SK-N-SH (cell line): ENCODE data around the gene SRRT. TPM values are rescaled to one million over a fixed set of nuclear protein-coding genes. Genes with fewer than 3 reads are reported as not detected.

Source experiments
- CTCF ChIA-PET: fragments of 300-600, 350-600 bp; formaldehyde crosslinking; extraction: SDS; loops from one replicate; lab custom pipeline; 2021; lab: Yijun Ruan, JAX
- POLR2A ChIA-PET: fragments of 350-600 bp; sonication (Branson Sonifier 250); formaldehyde crosslinking; extraction: SDS; loops from one replicate; lab custom pipeline; 2020; ENCODE audit warnings: antibody characterized with exemption, inconsistent platforms; lab: Yijun Ruan, JAX
- DNase-seq: peaks from one replicate; pipeline ENCODE4 v3.0.0; 2012
- H2AFZ ChIP-seq: fragments of 200-600 bp; sonication (generic); 2 replicates; pipeline ENCODE4 v1.8.1; 2016; ENCODE audit warnings: antibody characterized with exemption, mild to moderate bottlenecking, low read depth
- H3F3A ChIP-seq: fragments of 200-600 bp; sonication (generic); replicated peaks from 2 replicates; pipeline ENCODE3; 2016; ENCODE audit warnings: antibody characterized with exemption, mild to moderate bottlenecking; ENCODE audit not compliant: insufficient read depth
- H3K27ac ChIP-seq, 2 experiments: fragments of 200-500 bp in 1 of 2; fragments of 200-600 bp in 1 of 2; sonication (Bioruptor generic) in 1 of 2; sonication (generic), shearing (Covaris generic) in 1 of 2; 2 replicates each; pipeline versions ENCODE4 v1.5.1 to v1.6.1; 2014 to 2016; ENCODE audit warnings: low read depth in 2 of 2, inconsistent platforms in 1 of 2, low read length in 1 of 2, mild to moderate bottlenecking in 1 of 2, mixed read lengths in 1 of 2
- H3K27me3 ChIP-seq: fragments of 200-600 bp; sonication (generic), shearing (Covaris generic); 2 replicates; pipeline ENCODE4 v1.6.1; 2016; ENCODE audit warnings: mixed run types; ENCODE audit not compliant: insufficient read depth
- H3K36me3 ChIP-seq, 2 experiments: fragments of 200-500 bp in 1 of 2; fragments of 200-600 bp in 1 of 2; sonication (Bioruptor generic) in 1 of 2; sonication (generic) in 1 of 2; replicated peaks in 1 of 2; 2 replicates each; pipeline versions ENCODE3 to v1.5.1; 2014 to 2016; ENCODE audit warnings: low read length in 1 of 2, mild to moderate bottlenecking in 1 of 2; ENCODE audit not compliant: insufficient read depth in 2 of 2, control insufficient read depth in 1 of 2
- H3K4me1 ChIP-seq, 2 experiments: fragments of 200-500 bp in 1 of 2; fragments of 200-600 bp in 1 of 2; sonication (Bioruptor generic) in 1 of 2; sonication (generic), shearing (Covaris generic) in 1 of 2; 2 replicates each; pipeline versions ENCODE4 v1.5.1 to v1.6.1; 2014 to 2016; ENCODE audit warnings: low read depth in 1 of 2, low read length in 1 of 2, mixed run types in 1 of 2; ENCODE audit not compliant: insufficient read depth in 2 of 2, control insufficient read depth in 1 of 2
- H3K4me2 ChIP-seq: fragments of 200-600 bp; sonication (generic), shearing (Covaris generic); 2 replicates; pipeline ENCODE4 v1.6.1; 2017; ENCODE audit warnings: mixed run types
- H3K4me3 ChIP-seq, 2 experiments: fragments of 200-500 bp in 1 of 2; fragments of 200-600 bp in 1 of 2; sonication (Bioruptor generic) in 1 of 2; sonication (generic), shearing (Covaris generic) in 1 of 2; 2 replicates each; pipeline versions ENCODE4 v1.5.1 to v1.8.1; 2014 to 2016; ENCODE audit warnings: low read depth in 2 of 2, inconsistent platforms in 1 of 2, low read length in 1 of 2, mild to moderate bottlenecking in 1 of 2, mixed read lengths in 1 of 2, moderate library complexity in 1 of 2
- H3K79me2 ChIP-seq: fragments of 200-600 bp; sonication (generic); 2 replicates; pipeline ENCODE4 v1.8.1; 2017; ENCODE audit warnings: mild to moderate bottlenecking; ENCODE audit not compliant: insufficient read depth
- H3K9ac ChIP-seq: fragments of 200-600 bp; sonication (generic); 2 replicates; pipeline ENCODE4 v1.6.1; 2017; ENCODE audit warnings: mixed run types
- H3K9me2 ChIP-seq: fragments of 200-600 bp; sonication (generic); 2 replicates; pipeline ENCODE4 v1.6.1; 2017; ENCODE audit warnings: mixed run types
- H3K9me3 ChIP-seq: fragments of 200-600 bp; sonication (generic); 2 replicates; pipeline ENCODE4 v1.6.1; 2017; ENCODE audit warnings: mixed run types, mild to moderate bottlenecking, moderate library complexity
- H4K20me1 ChIP-seq: fragments of 200-600 bp; sonication (generic); 2 replicates; pipeline ENCODE4 v1.6.1; 2017; ENCODE audit warnings: mild to moderate bottlenecking, mixed run types; ENCODE audit not compliant: insufficient read depth
- CHD2 ChIP-seq: fragments of 150-350 bp; IDR thresholded peaks from 2 replicates; pipeline ENCODE4 v1.6.1; 2018; ENCODE audit warnings: low read length; ENCODE audit not compliant: partially characterized antibody
- EP300 ChIP-seq, 2 experiments: IDR thresholded peaks; 2 replicates each; pipeline versions ENCODE4 v1.4.0 to v1.6.1; 2012; ENCODE audit warnings: borderline replicate concordance in 1 of 2, low read depth in 1 of 2, low read length in 1 of 2
- EZH2phosphoT487 ChIP-seq: fragments of 200-600 bp; sonication (generic); IDR thresholded peaks from 2 replicates; pipeline ENCODE4 v1.6.1; 2017; ENCODE audit warnings: low read depth, mixed run types, mild to moderate bottlenecking, antibody characterized with exemption, moderate library complexity, borderline replicate concordance
- FOXJ3 ChIP-seq: sonication (generic); formaldehyde crosslinking; IDR thresholded peaks from 2 replicates; pipeline ENCODE4 v1.5.1; 2020; ENCODE audit warnings: mild to moderate bottlenecking, missing genetic modification reagents
- GABPA ChIP-seq: IDR thresholded peaks from 2 replicates; pipeline ENCODE4 v1.4.0; 2012; ENCODE audit warnings: low read depth, mild to moderate bottlenecking
- NFIC ChIP-seq: IDR thresholded peaks from 2 replicates; pipeline ENCODE4 v1.4.0; 2012; ENCODE audit warnings: borderline replicate concordance
- RAD21 ChIP-seq: IDR thresholded peaks from 2 replicates; pipeline ENCODE4 v1.6.1; 2012; ENCODE audit warnings: mild to moderate bottlenecking, low read length
- RXRA ChIP-seq: IDR thresholded peaks from 2 replicates; pipeline ENCODE4 v1.4.0; 2012; ENCODE audit warnings: low read depth, mild to moderate bottlenecking, borderline replicate concordance
- SMC3 ChIP-seq: IDR thresholded peaks from 2 replicates; pipeline ENCODE4 v1.6.1; 2012; ENCODE audit warnings: low read depth, low read length, improper control_type of control experiment
- TCF12 ChIP-seq: IDR thresholded peaks from 2 replicates; pipeline ENCODE4 v1.4.0; 2012
- TEAD4 ChIP-seq: IDR thresholded peaks from 2 replicates; pipeline ENCODE4 v1.4.0; 2012; ENCODE audit warnings: mild to moderate bottlenecking, borderline replicate concordance; ENCODE audit not compliant: insufficient read depth
- YY1 ChIP-seq: IDR thresholded peaks from 2 replicates; pipeline ENCODE4 v1.4.0; 2012; ENCODE audit warnings: low read depth, mild to moderate bottlenecking
- WGBS: methylation state at CpG from one replicate; pipeline ENCODE4 v1.1.6; 2017; ENCODE audit warnings: low lambda C conversion rate; 5-methylcytosine and 5-hydroxymethylcytosine counted together
- polyA plus RNA-seq, 3 experiments: library from polyadenylated mRNA; depleted of rRNA; stranded (reverse); fragments of >200 nt; gene quantifications; 2 replicates each; pipeline ENCODE4 v1.2.3, GENCODE V29; 2012
- TF ChIP-seq, protein P1 (sequence below): IDR thresholded peaks from 2 replicates; pipeline ENCODE4 v1.4.0; 2012; ENCODE audit warnings: low read depth, borderline replicate concordance
- TF ChIP-seq, protein P2 (sequence below): fragments of 150-350 bp; IDR thresholded peaks from 2 replicates; pipeline ENCODE4 v1.6.1; 2016; ENCODE audit warnings: mild to moderate bottlenecking, low read depth, low read length
- TF ChIP-seq, protein P3 (sequence below): IDR thresholded peaks from 2 replicates; pipeline ENCODE4; 2012
- TF ChIP-seq, protein P4 (sequence below): IDR thresholded peaks from 2 replicates; pipeline ENCODE4 v1.4.0; 2012; ENCODE audit warnings: low read depth, borderline replicate concordance
- TF ChIP-seq, protein P5 (sequence below): fragments of 200-600 bp; sonication (generic); IDR thresholded peaks from 2 replicates; pipeline ENCODE4 v1.6.1; 2017; ENCODE audit warnings: antibody characterized with exemption, mild to moderate bottlenecking, moderate library complexity

The SRRT gene
- polyA plus RNA-seq, 1 of the 3 experiments (the other 2 are of a cell fraction) = 92.7 TPM

DNA sequence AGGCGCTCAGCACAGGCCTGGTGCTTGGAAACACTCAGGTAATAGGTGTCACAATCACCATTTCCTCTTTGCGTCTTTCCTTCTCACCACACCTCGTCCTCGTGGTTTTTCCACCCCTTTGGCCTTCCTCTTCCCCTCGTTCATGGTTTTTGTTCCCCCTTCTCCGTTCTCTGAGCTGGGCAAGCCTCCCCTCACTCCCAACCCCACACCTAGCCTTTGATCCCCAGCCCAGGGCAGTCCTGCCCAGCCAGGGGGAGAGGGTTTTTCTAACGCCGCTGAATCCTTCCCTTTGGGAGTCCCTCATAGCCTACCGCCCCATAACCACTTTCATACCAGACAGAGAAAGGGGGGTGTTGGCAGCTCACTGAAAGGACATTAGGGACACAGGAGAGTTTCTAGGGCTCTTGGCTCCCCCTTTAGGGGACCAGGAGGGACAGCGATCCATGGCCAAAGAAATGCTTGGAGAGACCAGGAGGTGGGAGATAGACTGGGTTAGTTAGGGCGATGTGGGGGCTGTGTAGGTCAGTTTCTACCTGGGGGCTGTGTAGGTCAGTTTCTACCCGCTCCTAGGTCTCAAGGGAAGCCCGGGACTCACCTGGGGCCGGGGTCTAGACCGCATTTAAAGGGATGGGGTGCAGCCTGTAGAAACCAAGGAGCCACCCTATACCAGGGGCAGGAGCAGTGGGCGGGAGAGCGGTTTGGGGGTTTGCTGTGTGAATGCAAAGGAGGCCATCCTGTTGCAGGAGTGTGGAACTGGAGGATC lies 49.0 kb upstream of the SRRT start:
- WGBS = 70% methylated on average over 17 of the region's 17 CpGs

More for the DNA sequence above, 49.0 kb upstream of the SRRT start:
- DNase-seq = peak; percentile 82
- Histone ChIP-seq H3K27ac (no peak overlapping the region), H2AFZ (peak overlapping the region; percentile 87; the same call in 1 of the 2 replicates), H3K4me1 (peaks cover 6 to 22% of the 10 kb centered on the region in 2 experiments; a peak in 2 of 4 replicates), H3K9me3 (no peaks in the 10 kb centered on the region), H4K20me1 (peaks cover 22% of the 10 kb centered on the region), H3K36me3 (peaks cover 12 to 16% of the 10 kb centered on the region in 2 experiments), H3K27me3 (no peaks in the 10 kb centered on the region), H3K4me2 (peak overlapping the region; percentile 95), H3K9ac (peak overlapping the region; percentile 83), H3K79me2 (peaks cover 30% of the 10 kb centered on the region), H3F3A (peaks cover 5% of the 10 kb centered on the region), H3K4me3 (peak overlapping the region; percentile 65 to 78), H3K9me2 (no peaks in the 10 kb centered on the region)
- CTCF ChIA-PET = interaction anchor here (0.6 to 17.1 kb wide), 12 partner anchors 9 to 125 kb away, joined by 3 to 220 read pairs (median 10); partner anchors contain the start of genes EPO, POP7 and SLC12A9
- POLR2A ChIA-PET = interaction anchor here (0.6 to 1.0 kb wide), 3 partner anchors 26 to 134 kb away, joined by 3 to 4 read pairs (median 3); partner anchors contain the start of genes SLC12A9 and SRRT
- TF ChIP-seq EP300 (IDR thresholded peaks at IDR 0.05; ENCODE audit: borderline replicate concordance in 1 of 2, low read depth in 1 of 2, low read length in 1 of 2) = no peak
- TF ChIP-seq NFIC = no peak
- TF ChIP-seq, protein P1, sequence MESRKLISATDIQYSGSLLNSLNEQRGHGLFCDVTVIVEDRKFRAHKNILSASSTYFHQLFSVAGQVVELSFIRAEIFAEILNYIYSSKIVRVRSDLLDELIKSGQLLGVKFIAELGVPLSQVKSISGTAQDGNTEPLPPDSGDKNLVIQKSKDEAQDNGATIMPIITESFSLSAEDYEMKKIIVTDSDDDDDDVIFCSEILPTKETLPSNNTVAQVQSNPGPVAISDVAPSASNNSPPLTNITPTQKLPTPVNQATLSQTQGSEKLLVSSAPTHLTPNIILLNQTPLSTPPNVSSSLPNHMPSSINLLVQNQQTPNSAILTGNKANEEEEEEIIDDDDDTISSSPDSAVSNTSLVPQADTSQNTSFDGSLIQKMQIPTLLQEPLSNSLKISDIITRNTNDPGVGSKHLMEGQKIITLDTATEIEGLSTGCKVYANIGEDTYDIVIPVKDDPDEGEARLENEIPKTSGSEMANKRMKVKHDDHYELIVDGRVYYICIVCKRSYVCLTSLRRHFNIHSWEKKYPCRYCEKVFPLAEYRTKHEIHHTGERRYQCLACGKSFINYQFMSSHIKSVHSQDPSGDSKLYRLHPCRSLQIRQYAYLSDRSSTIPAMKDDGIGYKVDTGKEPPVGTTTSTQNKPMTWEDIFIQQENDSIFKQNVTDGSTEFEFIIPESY = no peak
- no peak for TF ChIP-seq GABPA
- no peak for TF ChIP-seq EZH2phosphoT487
- no peak for TF ChIP-seq YY1
- no peak for TF ChIP-seq RXRA
- no peak for TF ChIP-seq CHD2
- TF ChIP-seq, protein P2, sequence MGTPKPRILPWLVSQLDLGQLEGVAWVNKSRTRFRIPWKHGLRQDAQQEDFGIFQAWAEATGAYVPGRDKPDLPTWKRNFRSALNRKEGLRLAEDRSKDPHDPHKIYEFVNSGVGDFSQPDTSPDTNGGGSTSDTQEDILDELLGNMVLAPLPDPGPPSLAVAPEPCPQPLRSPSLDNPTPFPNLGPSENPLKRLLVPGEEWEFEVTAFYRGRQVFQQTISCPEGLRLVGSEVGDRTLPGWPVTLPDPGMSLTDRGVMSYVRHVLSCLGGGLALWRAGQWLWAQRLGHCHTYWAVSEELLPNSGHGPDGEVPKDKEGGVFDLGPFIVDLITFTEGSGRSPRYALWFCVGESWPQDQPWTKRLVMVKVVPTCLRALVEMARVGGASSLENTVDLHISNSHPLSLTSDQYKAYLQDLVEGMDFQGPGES = no peak
- TF ChIP-seq RAD21 = peak; percentile 79
- TF ChIP-seq, protein P3, sequence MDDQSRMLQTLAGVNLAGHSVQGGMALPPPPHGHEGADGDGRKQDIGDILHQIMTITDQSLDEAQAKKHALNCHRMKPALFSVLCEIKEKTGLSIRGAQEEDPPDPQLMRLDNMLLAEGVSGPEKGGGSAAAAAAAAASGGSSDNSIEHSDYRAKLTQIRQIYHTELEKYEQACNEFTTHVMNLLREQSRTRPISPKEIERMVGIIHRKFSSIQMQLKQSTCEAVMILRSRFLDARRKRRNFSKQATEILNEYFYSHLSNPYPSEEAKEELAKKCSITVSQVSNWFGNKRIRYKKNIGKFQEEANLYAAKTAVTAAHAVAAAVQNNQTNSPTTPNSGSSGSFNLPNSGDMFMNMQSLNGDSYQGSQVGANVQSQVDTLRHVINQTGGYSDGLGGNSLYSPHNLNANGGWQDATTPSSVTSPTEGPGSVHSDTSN = no peak
- no peak for TF ChIP-seq TEAD4
- peak; percentile 59 for TF ChIP-seq SMC3
- TF ChIP-seq, protein P4, sequence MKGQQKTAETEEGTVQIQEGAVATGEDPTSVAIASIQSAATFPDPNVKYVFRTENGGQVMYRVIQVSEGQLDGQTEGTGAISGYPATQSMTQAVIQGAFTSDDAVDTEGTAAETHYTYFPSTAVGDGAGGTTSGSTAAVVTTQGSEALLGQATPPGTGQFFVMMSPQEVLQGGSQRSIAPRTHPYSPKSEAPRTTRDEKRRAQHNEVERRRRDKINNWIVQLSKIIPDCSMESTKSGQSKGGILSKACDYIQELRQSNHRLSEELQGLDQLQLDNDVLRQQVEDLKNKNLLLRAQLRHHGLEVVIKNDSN = no peak
- TF ChIP-seq, protein P5, sequence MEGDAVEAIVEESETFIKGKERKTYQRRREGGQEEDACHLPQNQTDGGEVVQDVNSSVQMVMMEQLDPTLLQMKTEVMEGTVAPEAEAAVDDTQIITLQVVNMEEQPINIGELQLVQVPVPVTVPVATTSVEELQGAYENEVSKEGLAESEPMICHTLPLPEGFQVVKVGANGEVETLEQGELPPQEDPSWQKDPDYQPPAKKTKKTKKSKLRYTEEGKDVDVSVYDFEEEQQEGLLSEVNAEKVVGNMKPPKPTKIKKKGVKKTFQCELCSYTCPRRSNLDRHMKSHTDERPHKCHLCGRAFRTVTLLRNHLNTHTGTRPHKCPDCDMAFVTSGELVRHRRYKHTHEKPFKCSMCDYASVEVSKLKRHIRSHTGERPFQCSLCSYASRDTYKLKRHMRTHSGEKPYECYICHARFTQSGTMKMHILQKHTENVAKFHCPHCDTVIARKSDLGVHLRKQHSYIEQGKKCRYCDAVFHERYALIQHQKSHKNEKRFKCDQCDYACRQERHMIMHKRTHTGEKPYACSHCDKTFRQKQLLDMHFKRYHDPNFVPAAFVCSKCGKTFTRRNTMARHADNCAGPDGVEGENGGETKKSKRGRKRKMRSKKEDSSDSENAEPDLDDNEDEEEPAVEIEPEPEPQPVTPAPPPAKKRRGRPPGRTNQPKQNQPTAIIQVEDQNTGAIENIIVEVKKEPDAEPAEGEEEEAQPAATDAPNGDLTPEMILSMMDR = peak; percentile 62
- TF ChIP-seq FOXJ3 (CRISPR knock-in tag) = no peak
- no peak for TF ChIP-seq TCF12
